OCI-LY3 (cell line): ENCODE measurements around the gene SMG5.

Experiments
- H2AFZ ChIP-seq: fragments of 200-600, 300-600 bp; shearing (Covaris generic); 2 replicates; pipeline ENCODE4 v1.6.0; 2014; ENCODE audit warnings: antibody characterized with exemption, low read depth, low read length
- H3K27ac ChIP-seq: fragments of 200-600, 300-600 bp; sonication (generic); 2 replicates; pipeline ENCODE4 v1.5.1; 2014; ENCODE audit warnings: mild to moderate bottlenecking, low read length, moderate library complexity, mixed read lengths
- H3K27me3 ChIP-seq: fragments of 200-600, 300-600 bp; sonication (generic); 2 replicates; pipeline ENCODE4 v1.6.1; 2014; ENCODE audit warnings: low read depth, low read length, mixed read lengths
- H3K36me3 ChIP-seq: fragments of 200-600, 300-600 bp; sonication (generic); replicated peaks from 2 replicates; pipeline ENCODE3; 2014; ENCODE audit warnings: low read depth, low read length, mixed read lengths
- H3K4me1 ChIP-seq: fragments of 300-600, 200-600 bp; sonication (generic); 2 replicates; pipeline ENCODE4 v1.6.1; 2014; ENCODE audit warnings: low read length, mixed read lengths
- H3K4me2 ChIP-seq: fragments of 200-600, 300-600 bp; sonication (generic); 2 replicates; pipeline ENCODE4 v1.6.1; 2014; ENCODE audit warnings: low read length, mixed read lengths
- H3K4me3 ChIP-seq: fragments of 300-600, 200-600 bp; sonication (generic); 2 replicates; pipeline ENCODE4 v1.5.1; 2014; ENCODE audit warnings: antibody characterized with exemption, mild to moderate bottlenecking, low read length, moderate library complexity
- H3K79me2 ChIP-seq: fragments of 300-600, 200-600 bp; shearing (Covaris generic); 2 replicates; pipeline ENCODE4 v1.6.1; 2014; ENCODE audit warnings: mild to moderate bottlenecking, low read length, mixed read lengths
- H3K9ac ChIP-seq: fragments of 300-600, 200-600 bp; shearing (Covaris generic); 2 replicates; pipeline ENCODE4 v1.6.0; 2014; ENCODE audit warnings: mild to moderate bottlenecking, low read length, moderate library complexity
- H3K9me3 ChIP-seq: fragments of 200-600, 300-600 bp; shearing (Covaris generic); 2 replicates; pipeline ENCODE4 v1.6.1; 2014; ENCODE audit warnings: low read length, mixed read lengths; ENCODE audit not compliant: insufficient read depth
- H4K20me1 ChIP-seq: fragments of 200-600, 300-600 bp; sonication (generic); 2 replicates; pipeline ENCODE4 v1.6.1; 2016; ENCODE audit warnings: low read length, mixed read lengths; ENCODE audit not compliant: insufficient read depth
- CTCF ChIP-seq: fragments of 200-600, 300-600 bp; sonication (generic); IDR thresholded peaks from 2 replicates; pipeline ENCODE4 v1.5.1; 2014; ENCODE audit warnings: antibody characterized with exemption, low read length, low read depth
- EZH2phosphoT487 ChIP-seq: fragments of 200-600 bp; shearing (Covaris generic); IDR thresholded peaks from 2 replicates; pipeline ENCODE4 v1.6.1; 2018; ENCODE audit warnings: antibody characterized with exemption, mixed run types, low read depth

The SMG5 gene

GRCh38 chr1:156211243-156211642 is 71.4 kb downstream of the SMG5 start:
- Histone ChIP-seq H3K27ac (no peak overlapping the region), H3K4me2 (no peak overlapping the region), H3K27me3 (no peaks in the 10 kb centered on the region), H3K9me3 (no peaks in the 10 kb centered on the region), H3K4me3 (no peak overlapping the region), H4K20me1 (no peaks in the 10 kb centered on the region), H3K79me2 (peaks cover 13% of the 10 kb centered on the region), H3K36me3 (peaks cover 4% of the 10 kb centered on the region), H2AFZ (no peak overlapping the region), H3K4me1 (peaks cover 12% of the 10 kb centered on the region), H3K9ac (no peak overlapping the region)
- TF ChIP-seq CTCF, result no peak
- no peak for TF ChIP-seq EZH2phosphoT487

DNA sequence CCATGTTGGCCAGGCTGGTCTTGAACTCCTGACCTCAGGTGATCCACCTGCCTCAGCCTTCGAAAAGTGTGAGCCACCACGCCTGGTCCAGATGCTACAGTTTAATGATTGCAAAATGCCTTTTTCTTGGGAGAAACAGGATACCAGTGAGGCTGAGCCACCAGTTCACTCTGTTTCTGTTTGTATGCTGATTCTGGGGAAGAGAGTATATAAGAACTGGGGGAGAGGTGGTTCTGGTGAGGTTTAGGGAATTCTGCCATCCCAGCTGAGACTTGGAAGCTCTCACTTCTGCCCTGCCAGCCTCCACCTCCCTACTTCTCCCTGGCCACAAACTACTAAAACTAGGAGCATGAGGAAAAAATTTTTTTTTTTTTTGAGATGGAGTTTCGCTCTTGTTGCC is 77.9 kb downstream of the SMG5 start:
- TF ChIP-seq EZH2phosphoT487 (no peak), CTCF (no peak)
- Histone ChIP-seq H3K27me3 (no peaks in the 10 kb centered on the region), H3K36me3 (peaks cover 23% of the 10 kb centered on the region)

GRCh38 chr1:156203331-156203730 is 79.3 kb downstream of the SMG5 start:
- no peaks in the 10 kb centered on the region; the same call in 1 of the 2 replicates for H3K79me2 ChIP-seq

More for the DNA sequence above, 77.9 kb downstream of the SMG5 start:
- Histone ChIP-seq H3K4me1 (no peaks in the 10 kb centered on the region), H4K20me1 (no peaks in the 10 kb centered on the region), H3K79me2 (no peaks in the 10 kb centered on the region; the same call in 1 of the 2 replicates), H3K9ac (no peak overlapping the region), H3K27ac (no peak overlapping the region), H3K4me3 (no peak overlapping the region), H3K4me2 (no peak overlapping the region), H2AFZ (no peak overlapping the region), H3K9me3 (no peaks in the 10 kb centered on the region)

GRCh38 chr1:156200044-156200443 is 82.6 kb downstream of the SMG5 start:
- peaks cover 6% of the 10 kb centered on the region; the same call in 1 of the 2 replicates for H3K4me1 ChIP-seq
- no peak for TF ChIP-seq EZH2phosphoT487
- no peak for TF ChIP-seq CTCF
- no peak overlapping the region for H3K9ac ChIP-seq
- H4K20me1 ChIP-seq, result no peaks in the 10 kb centered on the region
- H3K9me3 ChIP-seq, result no peaks in the 10 kb centered on the region
- peaks cover 20% of the 10 kb centered on the region for H3K36me3 ChIP-seq
- H3K27me3 ChIP-seq, result no peaks in the 10 kb centered on the region
- H3K27ac ChIP-seq, result no peak overlapping the region
- H3K4me2 ChIP-seq, result no peak overlapping the region
- peaks cover 27% of the 10 kb centered on the region for H3K79me2 ChIP-seq
- H2AFZ ChIP-seq, result no peak overlapping the region
- no peak overlapping the region for H3K4me3 ChIP-seq

More at GRCh38 chr1:156203331-156203730, 79.3 kb downstream of the SMG5 start:
- Histone ChIP-seq H3K27ac (no peak overlapping the region), H3K4me3 (no peak overlapping the region), H4K20me1 (no peaks in the 10 kb centered on the region), H3K4me2 (no peak overlapping the region), H3K27me3 (no peaks in the 10 kb centered on the region), H3K4me1 (no peaks in the 10 kb centered on the region), H3K36me3 (peaks cover 23% of the 10 kb centered on the region), H3K9ac (no peak overlapping the region), H2AFZ (no peak overlapping the region), H3K9me3 (no peaks in the 10 kb centered on the region)
- TF ChIP-seq EZH2phosphoT487 (no peak), CTCF (no peak)
